GM23338 (cell line): ENCODE measurements around the gene FBLN5. TPM values are rescaled to one million over a fixed set of nuclear protein-coding genes. Genes with fewer than 3 reads are reported as not detected.

Experiments used
- ATAC-seq: fragments of 200-7000 bp; cut with Tn5 transposase; 3 replicates; pipeline ENCODE4 v1.9.1; 2020
- DNase-seq: peaks from one replicate; pipeline ENCODE4 v3.0.0-alpha.2; 2015; ENCODE audit warnings: low spot score
- H2AFZ ChIP-seq: fragments of 200-600 bp; sonication (generic); 2 replicates; pipeline ENCODE4 v1.8.0; 2016; ENCODE audit warnings: antibody characterized with exemption, mild to moderate bottlenecking, moderate library complexity
- H3F3A ChIP-seq: fragments of 200-600 bp; sonication (generic); replicated peaks from 2 replicates; pipeline ENCODE4 v1.8.0; 2017; ENCODE audit warnings: antibody characterized with exemption, mixed run types, low read depth
- H3K27ac ChIP-seq: fragments of 200-600 bp; sonication (generic); 2 replicates; pipeline ENCODE4 v1.6.1; 2016; ENCODE audit warnings: low read depth
- H3K27me3 ChIP-seq: fragments of 200-600 bp; sonication (generic); 2 replicates; pipeline ENCODE4 v1.8.0; 2016; ENCODE audit warnings: mild to moderate bottlenecking, mixed run types, moderate library complexity; ENCODE audit not compliant: insufficient read depth
- H3K36me3 ChIP-seq: fragments of 200-600 bp; sonication (generic); 2 replicates; pipeline ENCODE4 v1.8.0; 2016; ENCODE audit warnings: mild to moderate bottlenecking; ENCODE audit not compliant: insufficient read depth
- H3K4me1 ChIP-seq: fragments of 200-600 bp; sonication (generic); 2 replicates; pipeline ENCODE4 v1.8.0; 2016; ENCODE audit warnings: mild to moderate bottlenecking, moderate library complexity; ENCODE audit not compliant: insufficient read depth
- H3K4me2 ChIP-seq: fragments of 200-600 bp; sonication (generic); 2 replicates; pipeline ENCODE4 v1.7.1; 2017; ENCODE audit warnings: mixed run types
- H3K4me3 ChIP-seq: fragments of 200-600 bp; sonication (generic); 2 replicates; pipeline ENCODE4 v1.6.1; 2016; ENCODE audit warnings: mixed run types
- H3K79me2 ChIP-seq: fragments of 200-600 bp; sonication (generic); replicated peaks from 2 replicates; pipeline ENCODE4 v1.8.0; 2017; ENCODE audit warnings: mild to moderate bottlenecking; ENCODE audit not compliant: insufficient read depth
- H3K9me2 ChIP-seq: fragments of 200-600 bp; sonication (generic); 2 replicates; pipeline ENCODE4 v1.8.0; 2017; ENCODE audit not compliant: insufficient read depth
- H4K20me1 ChIP-seq: fragments of 200-600 bp; sonication (generic); replicated peaks from 2 replicates; pipeline ENCODE4 v1.8.0; 2017; ENCODE audit warnings: mild to moderate bottlenecking; ENCODE audit not compliant: insufficient read depth
- H3K27ac Mint-ChIP-seq: 2 replicates; pipeline ENCODE4 v1.8.0; 2020; ENCODE audit warnings: inconsistent platforms, mild to moderate bottlenecking, moderate library complexity, mixed read lengths
- H3K27me3 Mint-ChIP-seq: 3 replicates; pipeline ENCODE4 v1.8.0; 2022; ENCODE audit warnings: low read depth, mild to moderate bottlenecking, moderate library complexity, mixed read lengths, inconsistent platforms; ENCODE audit not compliant: insufficient read depth, poor library complexity
- H3K36me3 Mint-ChIP-seq: 3 replicates; pipeline ENCODE4 v1.8.0; 2021; ENCODE audit warnings: low read depth, mild to moderate bottlenecking, inconsistent platforms, moderate library complexity, mixed read lengths
- H3K4me1 Mint-ChIP-seq: 3 replicates; pipeline ENCODE4 v1.8.0; 2020; ENCODE audit warnings: mild to moderate bottlenecking, inconsistent platforms, mixed read lengths
- H3K4me3 Mint-ChIP-seq: 3 replicates; pipeline ENCODE4 v1.8.0; 2021; ENCODE audit warnings: moderate library complexity, mild to moderate bottlenecking, inconsistent platforms, mixed read lengths
- H3K9me3 Mint-ChIP-seq: 3 replicates; pipeline ENCODE4 v1.8.0; 2020; ENCODE audit warnings: moderate library complexity, mild to moderate bottlenecking, inconsistent platforms, mixed read lengths
- CREB1 ChIP-seq: fragments of 250-450 bp; sonication (Bioruptor Pico); IDR thresholded peaks from 2 replicates; pipeline ENCODE4 v1.5.0; 2020; ENCODE audit warnings: low read depth, mild to moderate bottlenecking, moderate library complexity
- JUNB ChIP-seq: IDR thresholded peaks from one replicate; pipeline ENCODE4 v1.6.1; 2016; ENCODE audit warnings: antibody characterized with exemption; ENCODE audit not compliant: unreplicated experiment
- POLR2AphosphoS5 ChIP-seq: IDR thresholded peaks from 2 replicates; pipeline ENCODE4 v1.6.1; 2016; ENCODE audit warnings: antibody characterized with exemption, low read depth
- STAT1 ChIP-seq: IDR thresholded peaks from one replicate; pipeline ENCODE4 v1.6.1; 2016; ENCODE audit warnings: antibody characterized with exemption; ENCODE audit not compliant: unreplicated experiment
- ZNF114 ChIP-seq: fragments of 250-450 bp; sonication (Bioruptor Pico); IDR thresholded peaks from 2 replicates; pipeline ENCODE4 v1.5.0; 2020; ENCODE audit warnings: mild to moderate bottlenecking, moderate library complexity
- ZNF331 ChIP-seq: fragments of 250-450 bp; sonication (Bioruptor Pico); IDR thresholded peaks from 2 replicates; pipeline ENCODE4 v1.5.0; 2020; ENCODE audit warnings: low read depth, mild to moderate bottlenecking, moderate library complexity
- polyA plus RNA-seq: library from polyadenylated mRNA; unstranded; fragments of >200 nt; fragmentation: Nextera tagmentation; extraction: Ambion mirVana; gene quantifications from 2 replicates; pipeline ENCODE4 v1.2.1, GENCODE V29; 2016
- total RNA-seq: library from RNA; depleted of rRNA; stranded (reverse); fragments of >200 nt; shearing (Covaris generic); gene quantifications from 2 replicates; pipeline ENCODE4 v1.2.3, GENCODE V29; 2014
- TF ChIP-seq, protein P1 (sequence below), 2 experiments: fragments of 200-600 bp in 1 of 2; sonication (generic) in 1 of 2; conservative IDR thresholded peaks; 2 replicates each; pipeline versions ENCODE4 v1.5.1 to v1.6.1; 2016 to 2017; ENCODE audit warnings: antibody characterized with exemption in 2 of 2, low read depth in 2 of 2, mild to moderate bottlenecking in 2 of 2, moderate library complexity in 1 of 2
- TF ChIP-seq, protein P2 (sequence below): IDR thresholded peaks from one replicate; pipeline ENCODE4 v1.6.1; 2018; ENCODE audit warnings: antibody characterized with exemption; ENCODE audit not compliant: unreplicated experiment
- TF ChIP-seq, protein P3 (sequence below): IDR thresholded peaks from 2 replicates; pipeline ENCODE4 v1.6.1; 2016; ENCODE audit warnings: antibody characterized with exemption

FBLN5 gene
- total and polyA plus RNA-seq, 2 experiments from 2014 or later = 4.3 to 4.9 TPM

DNA sequence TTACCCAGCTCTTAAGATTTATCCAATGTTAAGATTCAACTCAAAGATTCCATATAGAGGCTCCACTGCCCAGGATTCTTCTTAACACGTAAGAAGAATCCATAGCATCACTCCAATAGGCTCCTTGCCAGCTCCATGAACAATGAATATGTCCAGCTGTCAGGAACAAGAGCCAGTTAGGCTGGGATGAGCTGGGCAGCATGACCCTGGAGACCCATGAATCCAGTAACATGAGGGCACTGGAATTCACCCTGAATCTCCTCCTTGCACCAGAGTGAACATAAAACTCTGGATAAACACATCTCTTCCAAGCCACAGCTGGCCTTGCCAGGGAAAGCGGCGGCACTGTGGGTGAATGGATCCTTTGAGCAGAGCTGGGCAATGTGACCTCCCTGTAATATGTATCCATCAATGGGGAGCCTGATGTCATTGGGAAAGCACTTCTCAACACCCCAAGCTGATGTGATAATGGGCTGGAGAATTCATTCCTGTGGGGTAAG is 55.7 kb downstream of the FBLN5 start (continued):
- TF ChIP-seq, protein P1, sequence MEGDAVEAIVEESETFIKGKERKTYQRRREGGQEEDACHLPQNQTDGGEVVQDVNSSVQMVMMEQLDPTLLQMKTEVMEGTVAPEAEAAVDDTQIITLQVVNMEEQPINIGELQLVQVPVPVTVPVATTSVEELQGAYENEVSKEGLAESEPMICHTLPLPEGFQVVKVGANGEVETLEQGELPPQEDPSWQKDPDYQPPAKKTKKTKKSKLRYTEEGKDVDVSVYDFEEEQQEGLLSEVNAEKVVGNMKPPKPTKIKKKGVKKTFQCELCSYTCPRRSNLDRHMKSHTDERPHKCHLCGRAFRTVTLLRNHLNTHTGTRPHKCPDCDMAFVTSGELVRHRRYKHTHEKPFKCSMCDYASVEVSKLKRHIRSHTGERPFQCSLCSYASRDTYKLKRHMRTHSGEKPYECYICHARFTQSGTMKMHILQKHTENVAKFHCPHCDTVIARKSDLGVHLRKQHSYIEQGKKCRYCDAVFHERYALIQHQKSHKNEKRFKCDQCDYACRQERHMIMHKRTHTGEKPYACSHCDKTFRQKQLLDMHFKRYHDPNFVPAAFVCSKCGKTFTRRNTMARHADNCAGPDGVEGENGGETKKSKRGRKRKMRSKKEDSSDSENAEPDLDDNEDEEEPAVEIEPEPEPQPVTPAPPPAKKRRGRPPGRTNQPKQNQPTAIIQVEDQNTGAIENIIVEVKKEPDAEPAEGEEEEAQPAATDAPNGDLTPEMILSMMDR (conservative IDR thresholded peaks at IDR 0.05; ENCODE audit: low read depth in 2 of 2) = no peak
- TF ChIP-seq, protein P2, sequence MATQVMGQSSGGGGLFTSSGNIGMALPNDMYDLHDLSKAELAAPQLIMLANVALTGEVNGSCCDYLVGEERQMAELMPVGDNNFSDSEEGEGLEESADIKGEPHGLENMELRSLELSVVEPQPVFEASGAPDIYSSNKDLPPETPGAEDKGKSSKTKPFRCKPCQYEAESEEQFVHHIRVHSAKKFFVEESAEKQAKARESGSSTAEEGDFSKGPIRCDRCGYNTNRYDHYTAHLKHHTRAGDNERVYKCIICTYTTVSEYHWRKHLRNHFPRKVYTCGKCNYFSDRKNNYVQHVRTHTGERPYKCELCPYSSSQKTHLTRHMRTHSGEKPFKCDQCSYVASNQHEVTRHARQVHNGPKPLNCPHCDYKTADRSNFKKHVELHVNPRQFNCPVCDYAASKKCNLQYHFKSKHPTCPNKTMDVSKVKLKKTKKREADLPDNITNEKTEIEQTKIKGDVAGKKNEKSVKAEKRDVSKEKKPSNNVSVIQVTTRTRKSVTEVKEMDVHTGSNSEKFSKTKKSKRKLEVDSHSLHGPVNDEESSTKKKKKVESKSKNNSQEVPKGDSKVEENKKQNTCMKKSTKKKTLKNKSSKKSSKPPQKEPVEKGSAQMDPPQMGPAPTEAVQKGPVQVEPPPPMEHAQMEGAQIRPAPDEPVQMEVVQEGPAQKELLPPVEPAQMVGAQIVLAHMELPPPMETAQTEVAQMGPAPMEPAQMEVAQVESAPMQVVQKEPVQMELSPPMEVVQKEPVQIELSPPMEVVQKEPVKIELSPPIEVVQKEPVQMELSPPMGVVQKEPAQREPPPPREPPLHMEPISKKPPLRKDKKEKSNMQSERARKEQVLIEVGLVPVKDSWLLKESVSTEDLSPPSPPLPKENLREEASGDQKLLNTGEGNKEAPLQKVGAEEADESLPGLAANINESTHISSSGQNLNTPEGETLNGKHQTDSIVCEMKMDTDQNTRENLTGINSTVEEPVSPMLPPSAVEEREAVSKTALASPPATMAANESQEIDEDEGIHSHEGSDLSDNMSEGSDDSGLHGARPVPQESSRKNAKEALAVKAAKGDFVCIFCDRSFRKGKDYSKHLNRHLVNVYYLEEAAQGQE = no peak
- no peak for TF ChIP-seq CREB1 (CRISPR knock-in tag)
- no peak for TF ChIP-seq POLR2AphosphoS5
- no peak for TF ChIP-seq ZNF114 (CRISPR knock-in tag)

- H3K4me1 ChIP-seq = no peaks in the 10 kb centered on the region
- no peaks in the 10 kb centered on the region for H4K20me1 ChIP-seq
- peaks cover 8% of the 10 kb centered on the region for H3K27me3 Mint-ChIP-seq
- ATAC-seq = no peak
- no peak overlapping the region for H3K27ac ChIP-seq
- H3K9me3 Mint-ChIP-seq = no peaks in the 10 kb centered on the region
- no peaks in the 10 kb centered on the region for H3K36me3 ChIP-seq
- H3F3A ChIP-seq = no peaks in the 10 kb centered on the region
- no peaks in the 10 kb centered on the region for H3K79me2 ChIP-seq
- H3K36me3 Mint-ChIP-seq = no peaks in the 10 kb centered on the region
- H3K27ac Mint-ChIP-seq = no peak overlapping the region
- no peaks in the 10 kb centered on the region for H3K27me3 ChIP-seq
- no peak for DNase-seq
- no peak overlapping the region for H3K4me2 ChIP-seq
- no peak overlapping the region for H3K4me3 ChIP-seq
- peaks cover 3% of the 10 kb centered on the region; the same call in 2 of the 3 replicates for H3K4me1 Mint-ChIP-seq
- H3K9me2 ChIP-seq = no peaks in the 10 kb centered on the region
- H3K4me3 Mint-ChIP-seq = no peak overlapping the region
- H2AFZ ChIP-seq = no peak overlapping the region
- no peak for TF ChIP-seq JUNB
- TF ChIP-seq, protein P3, sequence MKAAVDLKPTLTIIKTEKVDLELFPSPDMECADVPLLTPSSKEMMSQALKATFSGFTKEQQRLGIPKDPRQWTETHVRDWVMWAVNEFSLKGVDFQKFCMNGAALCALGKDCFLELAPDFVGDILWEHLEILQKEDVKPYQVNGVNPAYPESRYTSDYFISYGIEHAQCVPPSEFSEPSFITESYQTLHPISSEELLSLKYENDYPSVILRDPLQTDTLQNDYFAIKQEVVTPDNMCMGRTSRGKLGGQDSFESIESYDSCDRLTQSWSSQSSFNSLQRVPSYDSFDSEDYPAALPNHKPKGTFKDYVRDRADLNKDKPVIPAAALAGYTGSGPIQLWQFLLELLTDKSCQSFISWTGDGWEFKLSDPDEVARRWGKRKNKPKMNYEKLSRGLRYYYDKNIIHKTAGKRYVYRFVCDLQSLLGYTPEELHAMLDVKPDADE = no peak
- TF ChIP-seq, protein P2 = no peak
- no peak for TF ChIP-seq STAT1
- no peak for TF ChIP-seq ZNF331 (CRISPR knock-in tag)
- no peak for TF ChIP-seq POLR2AphosphoS5
Measured at GRCh38 chr14:91891101-91891500, 56.4 kb downstream of the FBLN5 start.
